Measurements from ENCODE around the gene TMCO4. TPM values are rescaled to one million over a fixed set of nuclear protein-coding genes. Genes with fewer than 3 reads are reported as not detected.

The TMCO4 gene
- total RNA-seq, 2 donors from 2014 or later, result 26.9 to 44.1 TPM

DNA sequence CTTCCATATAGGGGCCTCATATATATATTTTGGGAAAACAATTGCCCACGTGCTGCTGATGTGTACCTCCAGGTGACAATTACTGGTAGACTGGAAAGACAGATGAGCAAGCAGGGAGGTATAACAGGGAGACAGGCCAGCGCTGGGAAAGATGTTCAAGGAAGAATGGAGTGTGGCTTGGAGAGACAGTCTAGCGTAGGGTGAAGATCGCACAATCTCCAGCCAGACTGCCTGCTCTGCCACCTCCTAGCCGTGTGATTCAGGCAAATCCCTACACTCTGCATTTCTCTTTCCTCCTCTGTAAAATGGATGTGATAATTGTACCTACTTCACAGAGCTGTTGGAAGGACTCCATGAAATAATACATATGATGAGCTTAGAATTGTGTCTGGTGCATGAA, 66.1 kb downstream of the TMCO4 start:
- H3K36me3 ChIP-seq, result no peaks in the 10 kb centered on the region
- no peak overlapping the region for H3K27ac ChIP-seq
- DNase-seq, result no peak
- intact Hi-C loops (cut with DNase I), result no loop called here
- H3K27me3 ChIP-seq, result no peaks in the 10 kb centered on the region
- H3K9me3 ChIP-seq, result no peaks in the 10 kb centered on the region
- H3K9ac ChIP-seq (ENCODE audit: low read depth in 2 of 2, low read length in 2 of 2), result no peak overlapping the region
- H3K4me3 ChIP-seq, result no peak overlapping the region
- H3K4me1 ChIP-seq, result no peaks in the 10 kb centered on the region
- no peak for TF ChIP-seq CTCF (IDR thresholded peaks at IDR 0.05)

DNA sequence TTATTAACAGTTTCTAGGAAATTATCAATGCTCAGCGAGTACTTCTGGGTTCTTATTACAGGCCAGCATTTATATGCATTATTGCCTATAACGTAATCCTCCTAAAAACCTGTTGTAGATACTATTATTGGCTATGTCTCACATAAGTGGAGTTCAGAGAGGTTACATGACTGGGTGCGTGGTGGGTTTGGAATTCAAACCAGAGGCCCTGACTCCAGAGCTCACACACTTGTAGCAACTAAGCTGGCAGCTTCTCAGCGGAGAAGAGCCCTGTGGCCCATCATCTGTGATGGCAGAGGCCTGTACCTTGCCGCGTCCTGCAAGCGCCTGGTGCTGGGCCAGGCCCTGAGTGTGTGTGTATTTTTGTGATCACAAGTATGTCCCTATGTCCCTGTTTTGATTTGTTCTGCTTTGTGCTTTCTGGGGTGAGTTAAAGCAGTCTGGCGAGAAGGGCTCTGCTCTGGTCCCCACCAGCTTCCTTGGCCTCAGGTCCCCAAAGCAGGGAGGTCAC, 68.3 kb downstream of the TMCO4 start:
- no peaks in the 10 kb centered on the region for H3K9me3 ChIP-seq
- no peak overlapping the region for H3K27ac ChIP-seq
- no peak for TF ChIP-seq CTCF (IDR thresholded peaks at IDR 0.05)
- H3K9ac ChIP-seq (ENCODE audit: low read depth in 2 of 2, low read length in 2 of 2), result no peak overlapping the region
- no peaks in the 10 kb centered on the region for H3K27me3 ChIP-seq
- no peaks in the 10 kb centered on the region for H3K36me3 ChIP-seq
- H3K4me1 ChIP-seq, result no peaks in the 10 kb centered on the region
- no peak for DNase-seq
- H3K4me3 ChIP-seq, result no peak overlapping the region
- intact Hi-C loops (cut with DNase I), result no loop called here

DNA sequence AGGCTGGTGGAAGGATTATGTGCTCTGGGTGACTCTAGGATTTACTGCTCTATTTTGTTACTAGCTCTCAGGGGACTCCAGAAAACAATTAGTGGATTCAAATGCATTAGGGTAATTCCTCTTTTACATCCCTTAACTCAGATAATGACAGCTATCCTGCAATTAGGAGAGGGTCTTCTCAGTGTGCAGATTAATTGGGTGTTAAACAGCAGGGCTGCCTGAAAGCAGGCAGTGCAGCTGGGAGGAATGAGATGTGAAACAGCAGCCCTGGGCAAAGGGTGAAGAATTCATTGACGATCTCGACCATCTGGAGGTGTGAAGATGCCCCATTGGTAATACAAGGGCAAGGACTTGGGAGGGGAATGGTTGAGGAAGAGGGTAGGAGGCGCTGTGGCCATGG, 68.9 kb downstream of the TMCO4 start:
- no peak overlapping the region for H3K4me3 ChIP-seq
- H3K36me3 ChIP-seq, result no peaks in the 10 kb centered on the region
- H3K27me3 ChIP-seq, result no peaks in the 10 kb centered on the region
- H3K9me3 ChIP-seq, result no peaks in the 10 kb centered on the region
- DNase-seq, result no peak
- H3K9ac ChIP-seq (ENCODE audit: low read depth in 2 of 2, low read length in 2 of 2), result no peak overlapping the region
- no peak overlapping the region for H3K27ac ChIP-seq
- no peaks in the 10 kb centered on the region for H3K4me1 ChIP-seq
- intact Hi-C loops (cut with DNase I), result no loop called here
- no peak for TF ChIP-seq CTCF (IDR thresholded peaks at IDR 0.05)

GRCh38 chr1:19730232-19730631, 69.5 kb downstream of the TMCO4 start:
- Histone ChIP-seq H3K36me3 (no peaks in the 10 kb centered on the region), H3K27ac (no peak overlapping the region), H3K9me3 (no peaks in the 10 kb centered on the region), H3K4me1 (no peaks in the 10 kb centered on the region), H3K4me3 (no peak overlapping the region), H3K9ac (ENCODE audit: low read depth in 2 of 2, low read length in 2 of 2) (no peak overlapping the region), H3K27me3 (no peaks in the 10 kb centered on the region)
- no peak for TF ChIP-seq CTCF (IDR thresholded peaks at IDR 0.05)
- intact Hi-C loops (cut with DNase I), result no loop called here
- DNase-seq, result no peak

- Histone ChIP-seq H3K27ac (no peak overlapping the region), H3K27me3 (no peaks in the 10 kb centered on the region), H3K4me1 (no peaks in the 10 kb centered on the region), H3K9me3 (no peaks in the 10 kb centered on the region), H3K36me3 (no peaks in the 10 kb centered on the region), H3K4me3 (no peak overlapping the region), H3K9ac (ENCODE audit: low read depth in 2 of 2, low read length in 2 of 2) (no peak overlapping the region)
- no peak for TF ChIP-seq CTCF (IDR thresholded peaks at IDR 0.05)
- no peak for DNase-seq
- intact Hi-C loops (cut with DNase I), result no loop called here
These were observed 71.1 kb downstream of the TMCO4 start for GRCh38 chr1:19728413-19729145.
